A549 (cell line): ENCODE measurements around the gene BPIFB1.

Experiments used
- BHLHE40 ChIP-seq: IDR thresholded peaks from 2 replicates; pipeline ENCODE4 v1.6.1; 2012; ENCODE audit warnings: low read depth, low read length, inconsistent platforms
- CEBPB ChIP-seq, 2 experiments: fragments of >200 bp in 1 of 2; sonication (Bioruptor Twin) in 1 of 2; formaldehyde crosslinking in 1 of 2; IDR thresholded peaks; 2 replicates each; pipeline ENCODE4 v1.6.1; 2012 to 2016
- EHMT2 ChIP-seq: fragments of 200-600 bp; sonication (generic); IDR thresholded peaks from 2 replicates; pipeline ENCODE4 v1.6.1; 2016; ENCODE audit warnings: antibody characterized with exemption, low read depth, mild to moderate bottlenecking, moderate library complexity
- ESRRA ChIP-seq: fragments of 150-350 bp; IDR thresholded peaks from 2 replicates; pipeline ENCODE4 v1.6.1; 2014; ENCODE audit warnings: mild to moderate bottlenecking, low read length, borderline replicate concordance
- JUN ChIP-seq, 2 experiments: fragments of >200 bp; sonication (Bioruptor Twin); formaldehyde crosslinking; IDR thresholded peaks; 2 replicates in 1 of 2; 3 replicates in 1 of 2; pipeline ENCODE4 v1.6.1; 2016 to 2017
- RAD21 ChIP-seq, 2 experiments: fragments of >200 bp in 1 of 2; sonication (Bioruptor Twin) in 1 of 2; formaldehyde crosslinking in 1 of 2; IDR thresholded peaks in 1 of 2; conservative IDR thresholded peaks in 1 of 2; 2 replicates in 1 of 2; 3 replicates in 1 of 2; pipeline ENCODE4 v1.6.1; 2012 to 2018; ENCODE audit warnings: inconsistent platforms in 1 of 2
- RARB ChIP-seq: fragments of 250-450 bp; sonication (Bioruptor Pico); IDR thresholded peaks from 2 replicates; pipeline ENCODE4 v1.8.0; 2021; ENCODE audit warnings: mild to moderate bottlenecking, moderate library complexity
- SMC3 ChIP-seq: fragments of >200 bp; sonication (Bioruptor Twin); formaldehyde crosslinking; IDR thresholded peaks from 3 replicates; pipeline ENCODE4 v1.6.1; 2018; ENCODE audit warnings: inconsistent platforms
- ZFP36 ChIP-seq: fragments of 450-650 bp; IDR thresholded peaks from 2 replicates; pipeline ENCODE4 v1.6.1; 2014; ENCODE audit warnings: borderline replicate concordance; ENCODE audit not compliant: partially characterized antibody
- TF ChIP-seq, protein P1 (sequence below): fragments of >200 bp; sonication (Bioruptor Twin); formaldehyde crosslinking; IDR thresholded peaks from 3 replicates; pipeline ENCODE4 v1.5.1; 2016
- TF ChIP-seq, protein P2 (sequence below): fragments of 450-650 bp; IDR thresholded peaks from 2 replicates; pipeline ENCODE4 v1.6.1; 2014; ENCODE audit warnings: antibody characterized with exemption
- TF ChIP-seq, protein P3 (sequence below): IDR thresholded peaks from 2 replicates; pipeline ENCODE4 v1.6.1; 2012

DNA sequence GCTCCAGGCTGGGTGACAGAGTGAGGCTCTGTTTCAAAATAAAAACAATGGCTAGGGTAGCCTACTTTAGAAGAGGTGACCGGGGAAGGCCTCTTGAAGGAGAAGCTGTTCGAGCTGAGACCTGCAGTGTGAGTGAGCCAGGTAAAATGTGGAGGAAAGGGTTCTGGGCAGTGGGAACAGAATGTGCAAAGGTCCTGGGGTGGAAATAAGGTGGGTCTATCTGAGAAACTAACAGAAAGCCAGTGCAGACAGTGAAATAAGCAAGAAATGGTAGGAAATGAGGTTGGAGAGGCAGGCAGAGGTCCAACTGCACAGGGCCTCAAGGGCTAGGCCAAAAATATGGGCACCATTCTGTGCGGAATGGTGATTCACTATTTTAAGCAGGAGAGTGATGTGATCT, 53.4 kb downstream of the BPIFB1 start:
- TF ChIP-seq, protein P1, sequence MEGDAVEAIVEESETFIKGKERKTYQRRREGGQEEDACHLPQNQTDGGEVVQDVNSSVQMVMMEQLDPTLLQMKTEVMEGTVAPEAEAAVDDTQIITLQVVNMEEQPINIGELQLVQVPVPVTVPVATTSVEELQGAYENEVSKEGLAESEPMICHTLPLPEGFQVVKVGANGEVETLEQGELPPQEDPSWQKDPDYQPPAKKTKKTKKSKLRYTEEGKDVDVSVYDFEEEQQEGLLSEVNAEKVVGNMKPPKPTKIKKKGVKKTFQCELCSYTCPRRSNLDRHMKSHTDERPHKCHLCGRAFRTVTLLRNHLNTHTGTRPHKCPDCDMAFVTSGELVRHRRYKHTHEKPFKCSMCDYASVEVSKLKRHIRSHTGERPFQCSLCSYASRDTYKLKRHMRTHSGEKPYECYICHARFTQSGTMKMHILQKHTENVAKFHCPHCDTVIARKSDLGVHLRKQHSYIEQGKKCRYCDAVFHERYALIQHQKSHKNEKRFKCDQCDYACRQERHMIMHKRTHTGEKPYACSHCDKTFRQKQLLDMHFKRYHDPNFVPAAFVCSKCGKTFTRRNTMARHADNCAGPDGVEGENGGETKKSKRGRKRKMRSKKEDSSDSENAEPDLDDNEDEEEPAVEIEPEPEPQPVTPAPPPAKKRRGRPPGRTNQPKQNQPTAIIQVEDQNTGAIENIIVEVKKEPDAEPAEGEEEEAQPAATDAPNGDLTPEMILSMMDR = no peak
- TF ChIP-seq, protein P2, sequence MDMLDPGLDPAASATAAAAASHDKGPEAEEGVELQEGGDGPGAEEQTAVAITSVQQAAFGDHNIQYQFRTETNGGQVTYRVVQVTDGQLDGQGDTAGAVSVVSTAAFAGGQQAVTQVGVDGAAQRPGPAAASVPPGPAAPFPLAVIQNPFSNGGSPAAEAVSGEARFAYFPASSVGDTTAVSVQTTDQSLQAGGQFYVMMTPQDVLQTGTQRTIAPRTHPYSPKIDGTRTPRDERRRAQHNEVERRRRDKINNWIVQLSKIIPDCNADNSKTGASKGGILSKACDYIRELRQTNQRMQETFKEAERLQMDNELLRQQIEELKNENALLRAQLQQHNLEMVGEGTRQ = no peak
- TF ChIP-seq, protein P3, sequence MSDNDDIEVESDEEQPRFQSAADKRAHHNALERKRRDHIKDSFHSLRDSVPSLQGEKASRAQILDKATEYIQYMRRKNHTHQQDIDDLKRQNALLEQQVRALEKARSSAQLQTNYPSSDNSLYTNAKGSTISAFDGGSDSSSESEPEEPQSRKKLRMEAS = no peak
- no peak for TF ChIP-seq JUN (IDR thresholded peaks at IDR 0.05)
- no peak for TF ChIP-seq RAD21 (conservative IDR thresholded peaks at IDR 0.05 in 1 of 2, IDR thresholded peaks at IDR 0.05 in 1 of 2)
- no peak for TF ChIP-seq ESRRA
- no peak for TF ChIP-seq RARB (CRISPR knock-in tag)
- no peak for TF ChIP-seq ZFP36
- no peak for TF ChIP-seq SMC3
- TF ChIP-seq CEBPB (IDR thresholded peaks at IDR 0.05) = no peak
- no peak for TF ChIP-seq BHLHE40
- TF ChIP-seq EHMT2 = no peak
